ENCODE results near the gene ABCB8. TPM values are rescaled to one million over a fixed set of nuclear protein-coding genes. Genes with fewer than 3 reads are reported as not detected.

Gene ABCB8
- total and polyA plus RNA-seq, 9 of the 15 experiments (the other 6 are each of a cell fraction or from before 2014, with no cell fraction given): 7.6 to 106 (median 36.3) TPM

GRCh38 chr7:151012911-151013347 is 15.3 kb upstream of the ABCB8 start (continued):
- TF ChIP-seq THAP12 (CRISPR knock-in tag; IDR thresholded peaks at IDR 0.05) (no peak), MAFK (IDR thresholded peaks at IDR 0.05; ENCODE audit: low read length) (0 out of 2 replicates have a peak, but pooled peaks have one; percentile 7), JUNB (CRISPR knock-in tag; conservative IDR thresholded peaks at IDR 0.05) (no peak), ZNF75A (CRISPR knock-in tag; IDR thresholded peaks at IDR 0.05) (no peak), NR0B1 (IDR thresholded peaks at IDR 0.05; ENCODE audit: partially characterized antibody) (no peak), SRSF3 (IDR thresholded peaks at IDR 0.05; ENCODE audit: insufficient read depth, low read length) (no peak), RBFOX2 (IDR thresholded peaks at IDR 0.05; ENCODE audit: low read depth, low read length) (0 out of 2 replicates have a peak, but pooled peaks have one; percentile 48), MCM7 (IDR thresholded peaks at IDR 0.05) (no peak), ZBTB34 (CRISPR knock-in tag; IDR thresholded peaks at IDR 0.05) (no peak), LCOR (CRISPR knock-in tag; IDR thresholded peaks at IDR 0.05) (no peak), CGGBP1 (CRISPR knock-in tag; IDR thresholded peaks at IDR 0.05) (no peak), ELK3 (CRISPR knock-in tag; IDR thresholded peaks at IDR 0.05) (no peak), STAT5B (CRISPR knock-in tag; IDR thresholded peaks at IDR 0.05) (no peak), MXI1 (IDR thresholded peaks at IDR 0.05; ENCODE audit: low read depth, low read length) (no peak), MLLT1 (IDR thresholded peaks at IDR 0.05) (no peak), DDX20 (tag; IDR thresholded peaks at IDR 0.05; ENCODE audit: low read depth) (no peak), FOXK1 (CRISPR knock-in tag; IDR thresholded peaks at IDR 0.05; ENCODE audit: borderline replicate concordance) (no peak), YBX1 (IDR thresholded peaks at IDR 0.05) (no peak), HDAC3 (IDR thresholded peaks at IDR 0.05; ENCODE audit: borderline replicate concordance, partially characterized antibody) (no peak), CREBBP (IDR thresholded peaks at IDR 0.05; ENCODE audit: low read depth, low read length) (no peak), ZBTB8A (IDR thresholded peaks at IDR 0.05; ENCODE audit: partially characterized antibody) (no peak)

Measured in K562 (cell line).